GM23338 (cell line): ENCODE measurements around the gene DGAT2. TPM values are rescaled to one million over a fixed set of nuclear protein-coding genes. Genes with fewer than 3 reads are reported as not detected.

Source experiments
- ATAC-seq: fragments of 200-7000 bp; cut with Tn5 transposase; 3 replicates; pipeline ENCODE4 v1.9.1; 2020
- DNase-seq: peaks from one replicate; pipeline ENCODE4 v3.0.0-alpha.2; 2015; ENCODE audit warnings: low spot score
- H2AFZ ChIP-seq: fragments of 200-600 bp; sonication (generic); 2 replicates; pipeline ENCODE4 v1.8.0; 2016; ENCODE audit warnings: antibody characterized with exemption, mild to moderate bottlenecking, moderate library complexity
- H3F3A ChIP-seq: fragments of 200-600 bp; sonication (generic); replicated peaks from 2 replicates; pipeline ENCODE4 v1.8.0; 2017; ENCODE audit warnings: antibody characterized with exemption, mixed run types, low read depth
- H3K27ac ChIP-seq: fragments of 200-600 bp; sonication (generic); 2 replicates; pipeline ENCODE4 v1.6.1; 2016; ENCODE audit warnings: low read depth
- H3K27me3 ChIP-seq: fragments of 200-600 bp; sonication (generic); 2 replicates; pipeline ENCODE4 v1.8.0; 2016; ENCODE audit warnings: mild to moderate bottlenecking, mixed run types, moderate library complexity; ENCODE audit not compliant: insufficient read depth
- H3K36me3 ChIP-seq: fragments of 200-600 bp; sonication (generic); 2 replicates; pipeline ENCODE4 v1.8.0; 2016; ENCODE audit warnings: mild to moderate bottlenecking; ENCODE audit not compliant: insufficient read depth
- H3K4me1 ChIP-seq: fragments of 200-600 bp; sonication (generic); 2 replicates; pipeline ENCODE4 v1.8.0; 2016; ENCODE audit warnings: mild to moderate bottlenecking, moderate library complexity; ENCODE audit not compliant: insufficient read depth
- H3K4me2 ChIP-seq: fragments of 200-600 bp; sonication (generic); 2 replicates; pipeline ENCODE4 v1.7.1; 2017; ENCODE audit warnings: mixed run types
- H3K4me3 ChIP-seq: fragments of 200-600 bp; sonication (generic); 2 replicates; pipeline ENCODE4 v1.6.1; 2016; ENCODE audit warnings: mixed run types
- H3K79me2 ChIP-seq: fragments of 200-600 bp; sonication (generic); replicated peaks from 2 replicates; pipeline ENCODE4 v1.8.0; 2017; ENCODE audit warnings: mild to moderate bottlenecking; ENCODE audit not compliant: insufficient read depth
- H3K9me2 ChIP-seq: fragments of 200-600 bp; sonication (generic); 2 replicates; pipeline ENCODE4 v1.8.0; 2017; ENCODE audit not compliant: insufficient read depth
- H4K20me1 ChIP-seq: fragments of 200-600 bp; sonication (generic); replicated peaks from 2 replicates; pipeline ENCODE4 v1.8.0; 2017; ENCODE audit warnings: mild to moderate bottlenecking; ENCODE audit not compliant: insufficient read depth
- H3K27ac Mint-ChIP-seq: 2 replicates; pipeline ENCODE4 v1.8.0; 2020; ENCODE audit warnings: inconsistent platforms, mild to moderate bottlenecking, moderate library complexity, mixed read lengths
- H3K27me3 Mint-ChIP-seq: 3 replicates; pipeline ENCODE4 v1.8.0; 2022; ENCODE audit warnings: low read depth, mild to moderate bottlenecking, moderate library complexity, mixed read lengths, inconsistent platforms; ENCODE audit not compliant: insufficient read depth, poor library complexity
- H3K36me3 Mint-ChIP-seq: 3 replicates; pipeline ENCODE4 v1.8.0; 2021; ENCODE audit warnings: low read depth, mild to moderate bottlenecking, inconsistent platforms, moderate library complexity, mixed read lengths
- H3K4me1 Mint-ChIP-seq: 3 replicates; pipeline ENCODE4 v1.8.0; 2020; ENCODE audit warnings: mild to moderate bottlenecking, inconsistent platforms, mixed read lengths
- H3K4me3 Mint-ChIP-seq: 3 replicates; pipeline ENCODE4 v1.8.0; 2021; ENCODE audit warnings: moderate library complexity, mild to moderate bottlenecking, inconsistent platforms, mixed read lengths
- H3K9me3 Mint-ChIP-seq: 3 replicates; pipeline ENCODE4 v1.8.0; 2020; ENCODE audit warnings: moderate library complexity, mild to moderate bottlenecking, inconsistent platforms, mixed read lengths
- CREB1 ChIP-seq: fragments of 250-450 bp; sonication (Bioruptor Pico); IDR thresholded peaks from 2 replicates; pipeline ENCODE4 v1.5.0; 2020; ENCODE audit warnings: low read depth, mild to moderate bottlenecking, moderate library complexity
- CTCF ChIP-seq, 2 experiments: fragments of 200-600 bp in 1 of 2; sonication (generic) in 1 of 2; conservative IDR thresholded peaks; 2 replicates each; pipeline versions ENCODE4 v1.5.1 to v1.6.1; 2016 to 2017; ENCODE audit warnings: antibody characterized with exemption in 2 of 2, low read depth in 2 of 2, mild to moderate bottlenecking in 2 of 2, moderate library complexity in 1 of 2
- ETS1 ChIP-seq: IDR thresholded peaks from 2 replicates; pipeline ENCODE4 v1.6.1; 2016; ENCODE audit warnings: antibody characterized with exemption
- EZH2phosphoT487 ChIP-seq: fragments of 200-600 bp; sonication (generic); IDR thresholded peaks from one replicate; pipeline ENCODE4 v1.8.1; 2018; ENCODE audit warnings: antibody characterized with exemption; ENCODE audit not compliant: unreplicated experiment
- NANOG ChIP-seq: IDR thresholded peaks from 2 replicates; pipeline ENCODE4 v1.6.1; 2016; ENCODE audit warnings: antibody characterized with exemption, borderline replicate concordance
- REST ChIP-seq: IDR thresholded peaks from one replicate; pipeline ENCODE4 v1.6.1; 2018; ENCODE audit warnings: antibody characterized with exemption; ENCODE audit not compliant: unreplicated experiment
- STAT1 ChIP-seq: IDR thresholded peaks from one replicate; pipeline ENCODE4 v1.6.1; 2016; ENCODE audit warnings: antibody characterized with exemption; ENCODE audit not compliant: unreplicated experiment
- ZNF114 ChIP-seq: fragments of 250-450 bp; sonication (Bioruptor Pico); IDR thresholded peaks from 2 replicates; pipeline ENCODE4 v1.5.0; 2020; ENCODE audit warnings: mild to moderate bottlenecking, moderate library complexity
- ZNF331 ChIP-seq: fragments of 250-450 bp; sonication (Bioruptor Pico); IDR thresholded peaks from 2 replicates; pipeline ENCODE4 v1.5.0; 2020; ENCODE audit warnings: low read depth, mild to moderate bottlenecking, moderate library complexity
- polyA plus RNA-seq: library from polyadenylated mRNA; unstranded; fragments of >200 nt; fragmentation: Nextera tagmentation; extraction: Ambion mirVana; gene quantifications from 2 replicates; pipeline ENCODE4 v1.2.1, GENCODE V29; 2016
- total RNA-seq: library from RNA; depleted of rRNA; stranded (reverse); fragments of >200 nt; shearing (Covaris generic); gene quantifications from 2 replicates; pipeline ENCODE4 v1.2.3, GENCODE V29; 2014
- TF ChIP-seq, protein P1 (sequence below): fragments of 250-450 bp; sonication (Bioruptor Pico); IDR thresholded peaks from 2 replicates; pipeline ENCODE4 v1.5.0; 2020; ENCODE audit warnings: mild to moderate bottlenecking, moderate library complexity

DGAT2 gene
- total and polyA plus RNA-seq, 2 experiments from 2014 or later, result 1.9 to 2.6 TPM

- Histone ChIP-seq H2AFZ (no peak overlapping the region), H4K20me1 (no peaks in the 10 kb centered on the region), H3K36me3 (no peaks in the 10 kb centered on the region), H3K4me2 (no peak overlapping the region), H3K27me3 (no peaks in the 10 kb centered on the region), H3K4me3 (no peak overlapping the region), H3K4me1 (0 out of 2 replicates have a peak, but pooled peaks cover under 1% of the 10 kb centered on the region), H3K9me2 (no peaks in the 10 kb centered on the region), H3K27ac (no peak overlapping the region), H3K79me2 (peaks cover 47% of the 10 kb centered on the region), H3F3A (no peaks in the 10 kb centered on the region)
- H3K36me3 Mint-ChIP-seq, result no peaks in the 10 kb centered on the region; the same call in 2 of the 3 replicates
- no peak overlapping the region for H3K27ac Mint-ChIP-seq
- DNase-seq, result no peak
- H3K27me3 Mint-ChIP-seq, result no peaks in the 10 kb centered on the region
- ATAC-seq, result no peak
- H3K4me1 Mint-ChIP-seq, result peaks cover 2% of the 10 kb centered on the region; the same call in 2 of the 3 replicates
- no peaks in the 10 kb centered on the region for H3K9me3 Mint-ChIP-seq
- TF ChIP-seq ETS1 (no peak), ZNF331 (CRISPR knock-in tag) (no peak), CTCF (conservative IDR thresholded peaks at IDR 0.05; ENCODE audit: low read depth in 2 of 2) (no peak), EZH2phosphoT487 (no peak), ZNF114 (CRISPR knock-in tag) (no peak), NANOG (no peak), REST (no peak), CREB1 (no peak), STAT1 (no peak)
- TF ChIP-seq, protein P1, sequence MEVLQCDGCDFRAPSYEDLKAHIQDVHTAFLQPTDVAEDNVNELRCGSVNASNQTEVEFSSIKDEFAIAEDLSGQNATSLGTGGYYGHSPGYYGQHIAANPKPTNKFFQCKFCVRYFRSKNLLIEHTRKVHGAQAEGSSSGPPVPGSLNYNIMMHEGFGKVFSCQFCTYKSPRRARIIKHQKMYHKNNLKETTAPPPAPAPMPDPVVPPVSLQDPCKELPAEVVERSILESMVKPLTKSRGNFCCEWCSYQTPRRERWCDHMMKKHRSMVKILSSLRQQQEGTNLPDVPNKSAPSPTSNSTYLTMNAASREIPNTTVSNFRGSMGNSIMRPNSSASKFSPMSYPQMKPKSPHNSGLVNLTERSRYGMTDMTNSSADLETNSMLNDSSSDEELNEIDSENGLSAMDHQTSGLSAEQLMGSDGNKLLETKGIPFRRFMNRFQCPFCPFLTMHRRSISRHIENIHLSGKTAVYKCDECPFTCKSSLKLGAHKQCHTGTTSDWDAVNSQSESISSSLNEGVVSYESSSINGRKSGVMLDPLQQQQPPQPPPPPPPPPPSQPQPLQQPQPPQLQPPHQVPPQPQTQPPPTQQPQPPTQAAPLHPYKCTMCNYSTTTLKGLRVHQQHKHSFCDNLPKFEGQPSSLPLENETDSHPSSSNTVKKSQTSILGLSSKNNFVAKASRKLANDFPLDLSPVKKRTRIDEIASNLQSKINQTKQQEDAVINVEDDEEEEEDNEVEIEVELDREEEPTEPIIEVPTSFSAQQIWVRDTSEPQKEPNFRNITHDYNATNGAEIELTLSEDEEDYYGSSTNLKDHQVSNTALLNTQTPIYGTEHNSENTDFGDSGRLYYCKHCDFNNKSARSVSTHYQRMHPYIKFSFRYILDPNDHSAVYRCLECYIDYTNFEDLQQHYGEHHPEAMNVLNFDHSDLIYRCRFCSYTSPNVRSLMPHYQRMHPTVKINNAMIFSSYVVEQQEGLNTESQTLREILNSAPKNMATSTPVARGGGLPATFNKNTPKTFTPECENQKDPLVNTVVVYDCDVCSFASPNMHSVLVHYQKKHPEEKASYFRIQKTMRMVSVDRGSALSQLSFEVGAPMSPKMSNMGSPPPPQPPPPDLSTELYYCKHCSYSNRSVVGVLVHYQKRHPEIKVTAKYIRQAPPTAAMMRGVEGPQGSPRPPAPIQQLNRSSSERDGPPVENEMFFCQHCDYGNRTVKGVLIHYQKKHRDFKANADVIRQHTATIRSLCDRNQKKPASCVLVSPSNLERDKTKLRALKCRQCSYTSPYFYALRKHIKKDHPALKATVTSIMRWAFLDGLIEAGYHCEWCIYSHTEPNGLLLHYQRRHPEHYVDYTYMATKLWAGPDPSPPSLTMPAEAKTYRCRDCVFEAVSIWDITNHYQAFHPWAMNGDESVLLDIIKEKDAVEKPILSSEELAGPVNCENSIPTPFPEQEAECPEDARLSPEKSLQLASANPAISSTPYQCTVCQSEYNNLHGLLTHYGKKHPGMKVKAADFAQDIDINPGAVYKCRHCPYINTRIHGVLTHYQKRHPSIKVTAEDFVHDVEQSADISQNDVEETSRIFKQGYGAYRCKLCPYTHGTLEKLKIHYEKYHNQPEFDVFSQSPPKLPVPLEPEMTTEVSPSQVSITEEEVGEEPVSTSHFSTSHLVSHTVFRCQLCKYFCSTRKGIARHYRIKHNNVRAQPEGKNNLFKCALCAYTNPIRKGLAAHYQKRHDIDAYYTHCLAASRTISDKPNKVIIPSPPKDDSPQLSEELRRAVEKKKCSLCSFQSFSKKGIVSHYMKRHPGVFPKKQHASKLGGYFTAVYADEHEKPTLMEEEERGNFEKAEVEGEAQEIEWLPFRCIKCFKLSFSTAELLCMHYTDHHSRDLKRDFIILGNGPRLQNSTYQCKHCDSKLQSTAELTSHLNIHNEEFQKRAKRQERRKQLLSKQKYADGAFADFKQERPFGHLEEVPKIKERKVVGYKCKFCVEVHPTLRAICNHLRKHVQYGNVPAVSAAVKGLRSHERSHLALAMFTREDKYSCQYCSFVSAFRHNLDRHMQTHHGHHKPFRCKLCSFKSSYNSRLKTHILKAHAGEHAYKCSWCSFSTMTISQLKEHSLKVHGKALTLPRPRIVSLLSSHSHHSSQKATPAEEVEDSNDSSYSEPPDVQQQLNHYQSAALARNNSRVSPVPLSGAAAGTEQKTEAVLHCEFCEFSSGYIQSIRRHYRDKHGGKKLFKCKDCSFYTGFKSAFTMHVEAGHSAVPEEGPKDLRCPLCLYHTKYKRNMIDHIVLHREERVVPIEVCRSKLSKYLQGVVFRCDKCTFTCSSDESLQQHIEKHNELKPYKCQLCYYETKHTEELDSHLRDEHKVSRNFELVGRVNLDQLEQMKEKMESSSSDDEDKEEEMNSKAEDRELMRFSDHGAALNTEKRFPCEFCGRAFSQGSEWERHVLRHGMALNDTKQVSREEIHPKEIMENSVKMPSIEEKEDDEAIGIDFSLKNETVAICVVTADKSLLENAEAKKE (CRISPR knock-in tag), result no peak
- no peak overlapping the region for H3K4me3 Mint-ChIP-seq
Observed at GRCh38 chr11:75845324-75845723, 76.7 kb downstream of the DGAT2 start.
